GM18519 (cell line): ENCODE results near the gene ROBO1.
A peak's percentile ranks its signal among the peaks of the same experiment; 100 is the strongest.

ENCODE experiments used
- ATAC-seq: cut with Tn5 transposase; IDR thresholded peaks from one replicate; pipeline ENCODE4 v1.9.1; 2021; ENCODE audit warnings: mild to moderate bottlenecking, moderate library complexity; ENCODE audit not compliant: unreplicated experiment, low FRiP score

The ROBO1 gene

DNA sequence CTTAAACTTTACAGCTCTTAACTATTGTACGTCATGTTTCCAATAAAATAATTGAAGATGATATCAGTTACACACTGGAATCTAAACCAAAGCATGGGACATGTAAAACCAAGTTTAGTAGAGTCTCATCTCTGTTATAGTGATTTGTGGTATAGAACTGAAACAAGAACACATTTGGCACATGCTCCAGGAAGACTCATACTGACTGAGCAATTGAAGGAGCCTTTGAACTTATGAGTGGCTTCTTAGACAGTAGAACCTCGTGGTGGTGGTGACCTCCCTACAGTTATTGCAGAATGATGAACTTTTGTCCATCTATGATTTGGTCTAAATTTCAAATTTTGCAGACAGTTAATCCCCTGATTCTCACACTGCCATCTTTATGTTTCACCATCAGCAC, 729.7 kb downstream of the ROBO1 start:
- no peak for ATAC-seq

DNA sequence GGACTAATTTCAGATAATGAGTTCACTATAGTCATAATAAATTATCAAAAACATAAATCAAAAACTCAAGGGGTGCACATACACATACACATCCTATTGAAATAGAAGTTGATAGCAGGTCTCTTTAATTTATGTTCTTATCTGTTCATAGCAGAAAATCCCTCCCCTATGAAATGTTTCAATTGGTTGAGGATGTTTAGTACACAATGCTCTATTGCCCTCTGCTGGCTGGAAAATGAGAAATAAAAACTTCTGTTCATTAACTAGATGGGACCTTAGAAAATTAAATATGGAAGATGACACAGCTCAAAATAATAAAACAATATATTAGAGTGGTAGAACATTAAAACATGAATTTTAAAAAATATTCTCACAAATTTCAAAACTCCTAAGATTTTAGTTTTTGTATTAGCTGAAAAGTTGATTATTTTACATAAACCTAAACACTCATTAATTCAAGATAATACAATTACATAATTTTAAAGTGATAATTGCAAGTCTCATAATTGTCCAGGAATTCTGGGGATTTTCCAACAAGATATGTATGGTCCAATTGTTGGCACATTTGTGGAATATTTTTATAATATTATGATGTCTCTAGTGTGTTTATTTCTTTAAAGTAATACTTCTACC, 735.0 kb downstream of the ROBO1 start:
- peak; percentile 77 for ATAC-seq

DNA sequence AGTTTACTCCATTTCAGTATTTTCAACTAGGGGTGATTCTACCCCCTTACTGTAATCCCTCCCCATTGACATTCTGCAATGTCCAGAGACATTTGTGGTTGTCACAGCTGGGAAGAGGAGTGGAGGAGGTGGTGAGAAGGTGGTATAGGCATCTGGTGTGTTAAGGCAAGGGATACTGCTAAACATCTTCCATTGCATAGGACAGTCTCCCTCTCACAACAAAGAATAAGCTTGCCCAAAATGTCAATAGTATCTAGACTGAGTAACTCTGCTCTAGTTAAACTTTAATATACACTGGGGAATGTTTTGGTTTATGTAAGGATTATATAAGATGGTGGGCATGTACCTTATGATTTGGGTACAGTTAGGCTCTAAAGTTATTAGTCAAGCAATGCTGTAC, 737.6 kb downstream of the ROBO1 start:
- no peak for ATAC-seq

DNA sequence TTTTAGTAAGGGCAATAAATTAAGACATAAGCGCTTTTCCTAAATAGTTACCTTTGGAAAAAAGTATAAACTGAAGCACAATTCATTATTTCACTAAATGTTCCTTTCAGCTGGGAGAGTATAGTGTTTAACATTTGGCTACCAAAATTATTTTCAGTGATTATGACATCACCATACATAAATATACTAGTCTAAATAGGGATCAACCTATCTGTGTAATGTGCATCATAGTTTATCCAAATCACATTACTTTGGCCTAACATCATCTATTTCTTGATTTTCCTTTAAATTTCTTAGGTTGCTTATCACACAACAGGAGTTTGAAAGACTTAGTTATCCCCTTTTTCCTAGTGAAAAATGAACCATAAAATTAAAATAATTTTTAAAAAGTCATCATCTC, 738.9 kb downstream of the ROBO1 start:
- ATAC-seq: no peak

DNA sequence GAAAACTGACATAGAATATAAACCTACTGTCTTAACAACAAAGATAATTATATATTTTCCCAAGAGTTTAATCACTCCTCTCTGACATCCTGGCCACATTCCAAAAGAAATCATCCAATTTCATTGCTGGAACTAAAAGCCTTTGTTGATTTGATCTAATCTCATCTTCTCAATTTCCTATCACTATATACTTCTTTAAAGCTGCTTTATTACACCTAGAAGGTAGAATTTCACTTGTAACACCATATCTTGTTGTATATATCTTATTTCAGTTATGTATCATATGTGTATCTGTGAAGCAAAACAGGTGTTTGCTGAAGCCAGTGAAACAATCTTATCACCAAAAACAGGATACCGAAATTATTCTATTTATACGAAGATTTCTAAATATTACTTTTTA, 740.2 kb downstream of the ROBO1 start:
- ATAC-seq: no peak

DNA sequence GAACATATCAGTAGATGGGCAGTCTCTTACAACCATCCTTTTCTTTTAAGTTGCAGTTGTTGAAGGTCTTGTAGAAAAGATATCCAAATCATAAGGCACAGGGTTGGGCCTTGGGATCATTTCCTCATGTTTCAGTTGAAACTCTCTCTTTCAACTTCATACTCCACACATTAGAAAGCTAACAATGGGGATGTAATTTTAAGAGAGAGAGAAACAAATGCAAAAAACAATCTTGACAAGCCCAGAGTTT, 747.9 kb downstream of the ROBO1 start:
- no peak for ATAC-seq

DNA sequence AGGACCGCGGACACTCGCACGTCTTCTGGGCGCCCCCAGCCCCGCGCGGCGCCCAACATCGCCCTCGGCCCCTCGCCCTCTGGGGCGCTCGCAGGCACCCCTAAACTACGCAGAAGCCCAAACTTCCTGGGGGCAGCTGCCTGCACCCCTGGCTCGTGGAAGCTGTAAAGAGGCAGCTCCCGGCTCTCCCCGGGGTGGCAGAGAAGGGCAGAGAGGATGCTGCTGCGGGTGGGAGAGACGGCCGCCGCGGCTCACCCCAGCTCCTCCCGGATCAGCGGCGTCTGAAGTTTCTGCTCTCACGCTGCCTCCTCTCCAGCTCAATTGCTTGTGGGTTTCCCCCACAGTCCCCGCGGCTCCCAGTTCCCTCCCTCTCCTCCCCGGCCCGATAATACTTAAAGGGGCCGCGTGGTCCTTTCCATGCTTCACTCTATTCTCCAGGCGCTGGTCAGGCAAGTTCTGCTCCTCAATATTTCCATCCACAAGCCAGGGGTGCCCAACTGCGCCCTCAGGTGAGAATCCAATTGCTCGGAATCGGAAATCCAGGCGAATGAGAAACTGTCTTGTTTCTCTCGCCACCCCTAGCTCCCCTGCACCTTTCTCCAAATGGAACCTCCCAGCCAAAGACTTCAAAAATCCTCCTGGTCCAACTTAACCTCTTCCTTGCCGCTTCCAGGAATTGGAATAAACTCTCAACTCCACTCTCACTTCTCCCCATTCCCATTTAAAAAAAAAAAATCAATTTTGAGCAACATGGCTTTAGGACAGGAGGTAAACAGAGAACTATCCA, 748.5 kb downstream of the ROBO1 start:
- no peak for ATAC-seq

DNA sequence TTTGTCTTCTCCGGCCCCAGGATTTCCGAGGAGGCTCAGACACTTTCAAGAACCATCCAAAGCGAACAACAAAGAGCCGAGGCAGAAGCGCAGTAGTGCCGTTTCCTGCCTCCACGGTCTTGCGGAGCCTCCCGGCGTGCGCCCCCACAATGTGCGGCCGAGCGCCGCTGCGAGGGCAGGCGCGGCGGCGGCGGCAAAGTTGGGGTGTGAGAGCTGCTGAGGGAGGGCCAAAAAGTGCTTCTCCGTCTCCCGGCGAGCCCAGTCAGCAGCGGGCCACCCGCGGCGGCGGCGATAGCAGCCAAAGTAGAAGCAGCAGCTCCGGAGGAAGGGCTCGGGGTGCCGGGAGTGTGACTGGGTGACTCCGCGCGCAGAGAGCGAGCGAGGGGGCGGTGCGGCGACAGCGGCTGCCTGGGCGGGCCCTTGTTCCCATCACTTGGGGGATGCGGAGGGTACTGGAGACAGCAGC, 749.1 kb downstream of the ROBO1 start:
- no peak for ATAC-seq

DNA sequence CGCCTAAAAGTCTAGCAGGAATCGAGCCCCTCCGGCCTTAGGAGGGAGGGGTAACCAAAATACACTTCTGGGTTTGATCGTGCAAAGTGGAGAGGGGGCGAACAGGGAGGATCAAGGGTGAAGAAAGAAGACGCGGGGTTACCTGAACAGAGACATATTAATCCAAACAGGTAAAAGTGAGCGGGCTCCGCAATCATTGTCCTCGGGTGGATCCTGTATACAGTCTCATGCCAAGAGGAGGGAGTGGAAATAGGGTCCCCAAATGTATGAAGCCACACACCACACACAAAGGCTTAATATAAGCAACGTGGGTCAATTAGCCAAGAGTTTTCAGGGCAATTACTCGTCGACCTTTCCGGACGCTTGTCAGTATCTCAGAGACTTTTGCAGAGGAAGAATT, 749.5 kb downstream of the ROBO1 start:
- ATAC-seq: no peak

DNA sequence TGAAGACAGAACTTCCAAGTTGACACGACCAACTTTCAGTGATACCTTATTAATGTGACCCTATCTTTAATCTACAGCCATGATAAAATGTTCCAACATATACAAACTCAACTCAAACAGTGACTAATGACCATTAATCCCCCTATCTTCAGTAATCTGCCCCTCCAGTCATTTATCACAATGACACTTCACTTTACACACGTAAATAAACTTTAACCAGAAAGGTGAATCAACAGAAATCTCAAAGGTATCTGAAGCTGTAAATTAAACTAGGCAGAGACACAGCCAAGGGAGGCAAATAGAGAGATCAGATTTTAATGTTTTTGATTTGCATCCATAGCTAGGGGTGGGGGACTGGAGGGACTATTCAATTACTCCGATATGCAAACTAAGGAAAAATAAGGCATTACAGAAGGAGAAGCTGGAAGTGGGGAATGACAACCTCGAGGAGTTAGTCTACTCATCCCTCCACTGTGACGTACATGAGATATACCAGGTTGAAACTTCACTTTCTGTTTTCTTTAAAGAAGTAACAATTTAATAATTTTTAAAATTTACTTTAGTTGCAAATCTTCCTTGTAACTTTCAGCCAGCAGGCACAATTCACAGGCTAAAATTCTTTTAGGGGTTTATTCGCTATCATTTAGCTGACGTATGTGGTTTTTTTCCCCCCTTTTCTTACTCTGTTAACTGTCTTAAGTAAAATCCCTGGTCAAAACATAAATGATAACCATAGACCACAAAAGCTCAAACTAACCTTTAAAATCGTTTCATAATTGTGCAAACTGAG, 751.0 kb downstream of the ROBO1 start:
- ATAC-seq: no peak

DNA sequence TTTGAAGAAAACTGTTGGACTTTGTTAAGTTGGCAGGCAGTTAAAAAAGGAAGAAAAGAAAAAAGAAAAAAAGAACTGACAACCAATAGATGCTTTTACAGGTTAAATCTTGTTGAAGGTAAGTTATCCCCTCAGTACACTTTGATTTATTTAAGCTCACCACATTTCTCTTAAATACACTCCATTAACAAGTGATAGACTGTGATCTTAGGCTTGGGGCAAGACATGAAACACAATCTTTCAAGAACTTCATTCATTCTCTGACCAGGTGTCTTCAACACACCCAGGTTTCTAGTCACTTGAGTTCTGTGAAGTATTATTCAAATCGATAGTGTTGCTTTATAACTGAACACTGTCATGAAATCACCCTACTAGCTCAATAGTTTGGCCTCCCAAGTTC, 751.9 kb downstream of the ROBO1 start:
- no peak for ATAC-seq

DNA sequence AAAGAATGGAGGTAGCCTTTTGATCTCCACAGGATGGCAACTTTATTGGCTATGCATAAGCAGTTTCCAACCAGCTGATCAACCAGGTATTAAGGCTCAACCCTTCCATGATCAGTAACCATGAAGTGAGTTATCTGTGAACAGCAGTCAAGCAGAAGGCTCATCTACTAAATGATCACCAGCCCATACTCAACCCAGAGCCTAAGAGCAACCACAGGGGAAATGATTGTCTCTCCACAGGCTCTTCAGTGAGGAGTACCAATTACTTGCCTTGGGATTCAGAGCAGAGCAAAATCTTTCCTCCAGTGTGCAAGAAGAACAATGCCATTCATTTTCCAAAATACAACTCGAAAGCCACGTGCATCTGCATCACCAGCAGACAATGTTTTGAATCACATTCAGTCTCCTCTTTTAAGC, 754.8 kb downstream of the ROBO1 start:
- no peak for ATAC-seq

DNA sequence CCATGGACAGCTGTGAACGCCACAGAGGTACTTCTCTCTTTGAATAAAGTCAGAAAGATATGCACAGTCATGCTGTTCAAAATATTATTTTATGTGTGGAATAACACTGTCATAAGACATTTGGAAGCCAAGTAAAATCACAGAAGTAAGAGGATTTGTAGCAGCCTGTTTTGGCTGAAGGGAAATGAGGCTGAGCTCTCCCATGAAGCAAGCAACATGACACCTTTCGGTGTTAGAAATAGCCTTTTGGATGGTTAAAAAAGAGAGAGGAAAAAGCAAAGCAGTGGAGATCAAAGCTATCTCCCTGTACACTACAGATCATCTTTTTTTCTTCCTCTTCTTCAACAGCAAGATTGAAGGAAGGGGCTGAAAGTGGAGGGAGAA, 755.3 kb downstream of the ROBO1 start:
- no peak for ATAC-seq

DNA sequence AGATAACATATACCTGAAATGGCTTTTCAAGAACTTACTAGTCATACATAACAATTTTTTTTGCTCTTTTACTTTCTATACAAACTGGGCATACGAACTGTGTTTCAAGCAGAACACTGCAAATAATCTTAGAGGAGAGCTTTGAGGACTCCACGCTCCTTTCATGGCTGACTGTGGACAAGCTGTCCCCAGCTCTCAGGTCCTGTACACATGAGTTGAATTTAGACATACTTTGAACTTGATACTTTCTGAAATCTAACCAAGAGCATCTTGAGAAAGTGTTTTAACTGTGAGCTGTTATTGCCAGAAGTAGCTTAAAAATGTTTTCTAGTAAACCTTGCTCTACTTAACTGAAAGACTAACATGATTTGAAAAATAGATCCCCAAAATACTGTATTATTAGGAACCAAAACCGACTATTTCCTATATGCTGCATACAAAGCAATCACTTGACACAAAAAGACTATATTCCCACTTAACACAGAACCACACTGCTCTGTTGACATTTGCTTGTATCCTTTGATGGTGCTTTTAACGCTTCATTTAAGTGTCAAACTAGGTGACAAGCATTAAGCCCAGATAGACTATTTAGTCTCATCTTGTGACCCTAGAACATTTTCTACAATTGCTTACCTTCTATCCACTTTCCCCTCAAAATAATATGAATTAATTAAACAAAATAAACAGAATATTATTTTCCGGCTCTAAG, 755.8 kb downstream of the ROBO1 start:
- ATAC-seq: no peak

DNA sequence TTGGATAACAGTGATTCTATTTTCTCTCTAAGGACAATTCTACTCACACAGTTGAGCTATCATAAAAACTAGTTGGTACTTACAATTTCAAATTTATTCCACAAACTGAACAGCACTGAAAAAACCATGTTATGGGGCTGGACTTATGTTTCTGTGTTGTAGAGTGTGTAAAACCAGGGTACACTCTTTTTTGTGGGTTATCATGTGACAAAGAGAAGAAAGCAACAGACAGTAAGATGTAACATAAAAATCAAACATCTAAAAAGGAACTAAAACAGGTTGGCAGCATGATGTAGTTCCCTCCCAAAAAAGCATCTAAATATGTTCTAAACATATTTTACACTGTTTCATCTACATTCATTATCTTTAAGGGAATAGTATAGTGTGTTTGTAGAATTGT, 757.9 kb downstream of the ROBO1 start:
- ATAC-seq: no peak

DNA sequence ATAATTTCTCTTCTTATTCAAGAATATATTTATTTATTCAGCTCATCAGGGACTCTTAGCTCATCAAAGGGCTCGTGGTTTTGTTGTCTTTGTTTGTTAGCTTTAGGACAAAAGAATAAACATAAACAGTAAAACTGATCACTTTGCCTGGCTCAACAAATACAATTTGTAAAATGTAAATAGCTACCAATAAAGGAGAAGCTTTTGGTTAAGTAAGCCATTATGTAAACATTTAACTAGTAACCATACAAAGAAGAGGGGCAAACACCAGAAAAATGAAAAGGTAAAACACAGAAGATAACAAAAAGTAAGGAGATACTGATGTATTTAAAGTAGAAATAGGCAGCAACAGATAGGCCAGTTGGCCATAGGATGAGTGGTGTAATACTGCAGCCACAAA, 761.7 kb downstream of the ROBO1 start:
- no peak for ATAC-seq

DNA sequence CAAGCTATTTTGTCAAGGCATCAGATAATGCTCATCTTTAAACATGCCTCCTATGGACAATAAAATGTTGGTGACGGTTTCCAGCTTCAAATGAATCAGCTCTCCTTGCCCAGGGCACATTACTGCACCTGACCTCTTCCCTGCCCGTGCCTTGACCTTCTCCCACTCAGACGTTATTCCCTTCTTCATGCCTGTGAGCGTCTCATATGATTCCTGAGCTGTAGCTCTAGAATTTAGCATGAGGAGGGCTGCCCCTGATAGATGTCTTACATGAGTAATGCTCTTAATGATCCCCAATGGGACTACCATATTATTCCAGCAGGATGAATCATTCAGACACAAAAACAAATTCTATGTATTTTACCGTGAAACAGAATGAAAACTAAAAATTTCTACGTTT, 762.7 kb downstream of the ROBO1 start:
- no peak for ATAC-seq

DNA sequence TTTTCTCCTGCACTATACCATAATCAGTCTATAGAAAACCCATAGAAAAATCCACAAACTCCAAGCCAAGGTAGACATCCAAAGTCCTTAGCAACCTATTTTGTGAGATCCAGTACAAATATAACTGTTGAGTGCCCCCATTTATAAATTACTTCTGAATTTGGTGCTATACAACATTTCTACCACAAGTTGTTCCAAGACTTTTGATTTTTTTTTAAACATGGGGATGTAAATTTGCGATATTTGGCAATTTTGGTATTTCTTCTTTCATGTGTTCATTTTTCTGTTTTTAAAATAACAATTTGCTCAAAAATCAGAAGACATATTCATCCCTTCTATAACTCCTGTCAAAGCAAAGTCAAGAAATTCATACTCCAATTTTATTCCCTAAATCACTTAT, 763.8 kb downstream of the ROBO1 start:
- no peak for ATAC-seq

DNA sequence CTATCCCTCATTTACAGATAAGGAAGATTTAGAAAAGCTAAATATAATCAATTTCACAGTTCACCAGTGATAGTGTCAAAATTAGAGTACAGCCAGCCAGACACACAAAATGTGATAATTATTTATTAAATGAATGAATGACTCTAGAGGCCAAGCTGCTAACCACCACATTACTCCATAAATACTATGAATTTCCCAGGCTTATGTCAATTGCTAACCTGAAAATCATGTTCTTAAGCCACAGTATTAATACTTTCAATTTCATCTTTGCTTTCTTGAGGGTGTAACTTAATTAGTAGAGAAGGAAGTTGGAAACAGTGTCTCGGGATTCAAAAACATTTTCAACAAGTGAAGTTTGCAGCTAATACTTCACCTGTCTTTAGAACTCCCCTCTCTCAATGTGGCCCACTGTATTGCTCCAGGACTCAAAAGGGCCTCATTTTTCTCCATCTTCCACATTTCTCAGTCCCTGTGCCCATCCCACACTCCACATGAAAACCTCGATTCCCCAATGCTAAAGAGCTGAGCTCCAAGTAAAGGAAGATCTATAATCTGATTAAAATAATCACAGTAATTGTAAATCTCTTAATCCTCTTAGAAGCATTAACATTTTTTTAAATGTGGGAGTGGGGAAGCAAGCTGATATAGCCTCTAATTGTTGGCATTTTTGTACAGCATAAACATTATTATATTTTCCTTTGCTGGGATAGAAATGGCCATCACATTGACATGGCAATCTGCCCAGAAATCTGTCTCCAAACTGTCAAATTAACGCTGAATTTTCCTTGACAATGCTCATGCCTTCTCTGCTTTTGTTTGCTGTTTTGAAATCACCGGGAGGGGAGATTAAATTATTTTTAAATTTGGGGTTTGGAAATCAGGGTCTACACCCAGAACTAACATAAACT, 765.1 kb downstream of the ROBO1 start:
- no peak for ATAC-seq

DNA sequence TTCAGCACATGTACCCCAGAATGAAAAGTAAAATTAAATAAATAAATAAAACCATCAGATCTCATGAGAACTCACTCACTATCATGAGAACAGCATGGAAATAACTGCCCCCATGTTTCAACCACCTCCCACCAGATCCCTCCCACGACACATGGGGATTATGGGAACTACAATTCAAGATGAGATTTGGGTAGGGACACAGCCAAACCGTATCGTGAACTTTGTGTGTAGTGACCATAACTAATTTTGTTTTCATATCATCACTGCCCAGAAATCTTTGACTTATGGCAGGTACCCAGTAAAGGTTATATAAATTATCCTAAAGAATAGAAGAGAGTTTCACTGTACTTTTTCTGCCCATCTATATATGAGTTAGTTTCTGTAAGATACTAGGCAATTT, 766.5 kb downstream of the ROBO1 start:
- ATAC-seq: no peak
